Stimulated activated naive CD4-positive, alpha-beta T cell (primary cell): Measurements from ENCODE around the gene PRKRIP1.
"Not testable (repeated sequence)": the region's sequence is repeated elsewhere in the genome, so short reads cannot be mapped to it uniquely, and the experiment has no call there.

Source experiments
- DNase-seq, 6 experiments: peaks; one replicate each; lab custom pipeline; 2025; lab: John Stamatoyannopoulos, UW

The PRKRIP1 gene

GRCh38 chr7:102457352-102457924, 61.3 kb downstream of the PRKRIP1 start:
- no peak for DNase-seq

- DNase-seq = no peak
These were observed 63.2 kb downstream of the PRKRIP1 start for GRCh38 chr7:102459221-102459844.

GRCh38 chr7:102460467-102460866, 64.3 kb downstream of the PRKRIP1 start:
- no peak for DNase-seq

- DNase-seq = no peak
These were observed 67.8 kb downstream of the PRKRIP1 start for GRCh38 chr7:102463841-102464576.

- DNase-seq = peak; percentile 81 to 92 (median 89)
These were observed 68.6 kb downstream of the PRKRIP1 start, which contains the start of the genes ALKBH4 and LRWD1 for GRCh38 chr7:102464577-102465280. TSS of gene ALKBH4 (minus strand) at chr7:102464863. CDS start at chr7:102464836, 27 bp downstream. TSS of gene LRWD1 (plus strand) at chr7:102464984. CDS start at chr7:102465081, 97 bp downstream.

GRCh38 chr7:102466097-102466496, 69.9 kb downstream of the PRKRIP1 start:
- DNase-seq = no peak

- DNase-seq = no peak
These were observed 71.7 kb downstream of the PRKRIP1 start for GRCh38 chr7:102467581-102468477.

GRCh38 chr7:102468478-102469350, 72.6 kb downstream of the PRKRIP1 start:
- no peak for DNase-seq

GRCh38 chr7:102469351-102469971, 73.3 kb downstream of the PRKRIP1 start:
- DNase-seq = no peak

GRCh38 chr7:102469972-102470825, 74.0 kb downstream of the PRKRIP1 start:
- no peak for DNase-seq

GRCh38 chr7:102471791-102472125, 75.6 kb downstream of the PRKRIP1 start:
- DNase-seq = no peak

- no peak for DNase-seq
These were observed 76.2 kb downstream of the PRKRIP1 start for GRCh38 chr7:102472126-102473041.

GRCh38 chr7:102473271-102473991, 77.3 kb downstream of the PRKRIP1 start:
- no peak for DNase-seq

- DNase-seq = not testable (repeated sequence)
These were observed 78.0 kb downstream of the PRKRIP1 start for GRCh38 chr7:102474116-102474515.

- not testable (repeated sequence) for DNase-seq
These were observed 78.7 kb downstream of the PRKRIP1 start for GRCh38 chr7:102474736-102475435.
